ENCODE data around the gene KRTAP10-4.

Gene KRTAP10-4

DNA sequence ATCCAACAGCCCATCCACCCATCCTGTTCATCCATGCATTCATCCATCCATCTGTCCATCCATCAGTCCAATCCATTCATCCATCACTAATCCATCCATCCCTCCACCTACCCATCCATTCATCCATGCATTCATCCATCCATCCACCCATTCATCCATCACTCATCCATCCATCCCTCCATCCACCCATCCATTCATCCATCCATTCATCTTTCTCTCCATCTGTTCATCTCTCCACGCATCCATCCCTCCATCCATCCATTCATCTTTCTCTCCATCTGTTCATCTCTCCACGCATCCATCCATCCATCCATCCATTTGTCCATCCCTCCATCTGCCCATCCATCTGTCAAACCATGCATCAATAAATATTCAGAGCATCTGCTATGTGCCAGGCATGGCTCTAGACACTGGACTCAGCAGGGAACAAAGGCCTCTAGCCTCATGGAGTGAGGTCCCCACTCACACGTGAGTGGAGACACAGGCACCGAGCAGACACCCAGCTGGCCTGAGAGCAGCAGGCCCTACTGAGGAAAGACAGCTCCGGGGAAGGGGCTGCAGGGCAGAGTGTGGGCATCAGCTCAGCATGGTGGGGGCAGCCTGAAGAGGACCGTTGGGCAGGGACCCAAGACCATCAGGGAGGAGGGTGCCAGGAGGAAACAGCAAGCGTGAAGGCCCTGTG is 43.2 kb upstream of the KRTAP10-4 start:
- no peaks in the 10 kb centered on the region for H3K4me1 ChIP-seq (ENCODE audit: control insufficient read depth, insufficient read depth, low read length)

DNA sequence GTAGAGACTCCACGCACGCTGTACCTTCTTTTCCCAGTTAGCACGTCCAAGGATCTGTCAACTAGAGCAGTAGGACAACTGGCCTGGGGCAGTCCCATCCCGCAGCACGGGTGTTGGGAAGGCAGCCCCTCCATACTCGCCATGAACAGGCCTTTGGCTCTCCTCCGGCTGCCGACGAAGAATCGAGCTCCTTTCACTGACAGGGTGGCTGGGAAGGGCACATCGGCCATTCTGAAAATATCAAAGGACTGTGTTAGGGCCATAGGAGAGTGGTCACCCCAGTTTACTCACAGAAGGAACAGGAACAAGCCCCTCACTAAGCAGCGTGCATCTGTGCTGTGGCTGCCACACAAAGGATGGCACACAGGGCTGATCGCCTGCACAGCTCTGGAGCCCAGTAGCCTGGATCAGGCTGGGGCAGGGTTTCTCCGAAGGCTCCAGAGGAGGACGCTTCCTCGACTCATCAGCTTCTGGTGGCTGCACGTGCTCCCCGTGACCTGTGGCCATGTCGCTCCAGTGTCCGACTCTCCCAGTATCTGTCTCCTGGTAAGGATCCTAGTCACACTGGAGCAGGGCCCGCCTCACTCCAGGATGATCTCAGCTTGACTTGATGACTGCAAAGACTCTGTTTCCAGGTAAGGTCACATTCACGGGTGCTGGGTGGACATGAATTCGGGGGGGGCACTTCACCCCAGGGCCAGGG is 42.5 kb upstream of the KRTAP10-4 start:
- H3K36me3 ChIP-seq (ENCODE audit: insufficient read depth, low read length), result no peaks in the 10 kb centered on the region
- H3K9ac ChIP-seq (ENCODE audit: low read depth, low read length), result no peak overlapping the region
- no peaks in the 10 kb centered on the region for H3K9me3 ChIP-seq (replicated peaks; ENCODE audit: low read length)
- peaks cover 9% of the 10 kb centered on the region for H3K27me3 ChIP-seq (ENCODE audit: control insufficient read depth, insufficient read depth, low read length)
- no peak overlapping the region for H3K4me2 ChIP-seq (ENCODE audit: low read length)
- H3K4me1 ChIP-seq (ENCODE audit: control insufficient read depth, insufficient read depth, low read length), result no peaks in the 10 kb centered on the region
- H3K4me3 ChIP-seq (ENCODE audit: low read length), result no peak overlapping the region

More for the DNA sequence above, 43.2 kb upstream of the KRTAP10-4 start:
- Histone ChIP-seq H3K4me2 (ENCODE audit: low read length) (no peak overlapping the region), H3K9ac (ENCODE audit: low read depth, low read length) (no peak overlapping the region), H3K36me3 (ENCODE audit: insufficient read depth, low read length) (no peaks in the 10 kb centered on the region), H3K9me3 (replicated peaks; ENCODE audit: low read length) (no peaks in the 10 kb centered on the region), H3K27me3 (ENCODE audit: control insufficient read depth, insufficient read depth, low read length) (peaks cover 7% of the 10 kb centered on the region), H3K4me3 (ENCODE audit: low read length) (no peak overlapping the region)

DNA sequence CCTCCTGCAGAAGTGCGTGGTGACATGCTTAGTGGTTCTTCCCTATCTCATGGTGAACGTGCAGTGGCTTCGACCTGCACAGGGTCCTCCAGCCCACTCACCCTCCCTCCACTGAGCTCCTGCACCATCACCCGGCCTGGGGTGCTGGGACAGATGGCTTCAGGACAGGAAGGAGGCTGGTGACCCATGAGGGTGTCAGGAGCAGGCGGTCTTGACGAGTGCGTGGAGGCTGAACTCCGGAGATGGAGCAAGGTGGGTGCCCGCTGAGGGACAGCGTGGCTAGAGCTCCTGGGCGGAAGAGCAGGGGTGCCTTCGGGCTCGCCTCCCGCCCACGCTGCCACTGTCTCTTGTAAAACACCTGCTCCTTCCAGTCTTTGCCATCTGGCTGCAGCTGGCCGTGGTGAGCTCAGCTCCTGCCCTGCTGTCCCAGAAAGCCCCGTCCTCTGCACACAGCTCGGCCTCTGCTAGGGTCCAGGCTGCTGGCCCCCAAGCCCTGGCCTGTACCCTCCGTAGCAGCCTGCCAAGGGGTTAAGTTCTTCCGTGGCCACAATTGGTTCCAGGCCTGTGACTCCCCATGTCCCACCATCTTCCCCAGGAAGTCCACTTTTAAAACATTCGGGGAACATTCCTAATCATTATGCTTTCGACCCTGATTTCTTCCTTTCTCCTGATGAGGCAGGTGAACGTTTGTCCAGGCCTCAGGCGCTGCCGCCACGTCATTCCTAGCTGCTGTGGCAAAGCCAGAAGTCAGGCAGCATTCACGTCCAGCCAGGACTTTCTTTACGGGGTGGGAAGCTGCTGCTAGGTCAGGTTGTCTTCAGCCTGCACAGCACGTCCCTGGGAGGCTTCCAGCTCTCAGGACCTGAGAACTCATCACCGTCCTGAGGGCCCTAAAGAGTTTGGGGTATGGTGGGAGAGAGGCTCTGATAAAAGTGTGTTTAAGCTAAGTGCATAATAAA is 41.6 kb upstream of the KRTAP10-4 start:
- Histone ChIP-seq H3K9ac (ENCODE audit: low read depth, low read length) (no peak overlapping the region), H3K4me2 (ENCODE audit: low read length) (no peak overlapping the region), H3K4me1 (ENCODE audit: control insufficient read depth, insufficient read depth, low read length) (no peaks in the 10 kb centered on the region), H3K36me3 (ENCODE audit: insufficient read depth, low read length) (no peaks in the 10 kb centered on the region), H3K4me3 (ENCODE audit: low read length) (no peak overlapping the region), H3K9me3 (replicated peaks; ENCODE audit: low read length) (no peaks in the 10 kb centered on the region), H3K27me3 (ENCODE audit: control insufficient read depth, insufficient read depth, low read length) (peaks cover 9% of the 10 kb centered on the region)

DNA sequence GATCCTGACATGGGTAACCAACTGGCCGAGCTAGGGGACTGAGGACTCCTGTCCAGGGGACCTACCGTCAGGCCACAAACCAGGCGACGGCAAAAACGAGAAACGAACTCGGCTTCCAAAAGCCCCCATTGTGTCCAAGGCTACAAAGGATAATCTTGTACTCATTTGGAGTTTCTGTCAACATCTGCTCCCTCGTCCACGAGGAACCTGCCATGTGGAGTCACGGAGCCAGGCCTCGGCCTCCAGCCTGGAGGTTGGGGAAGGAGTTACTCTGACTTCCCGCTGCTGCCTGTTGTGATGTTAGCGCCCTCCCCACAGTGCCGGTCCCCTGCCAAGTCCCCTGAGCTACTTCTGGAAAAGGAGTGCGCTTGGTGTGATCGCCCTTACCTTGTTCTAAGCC is 40.8 kb upstream of the KRTAP10-4 start:
- Histone ChIP-seq H3K4me3 (ENCODE audit: low read length) (no peak overlapping the region), H3K9me3 (replicated peaks; ENCODE audit: low read length) (no peaks in the 10 kb centered on the region), H3K4me2 (ENCODE audit: low read length) (no peak overlapping the region), H3K9ac (ENCODE audit: low read depth, low read length) (no peak overlapping the region), H3K27me3 (ENCODE audit: control insufficient read depth, insufficient read depth, low read length) (peaks cover 17% of the 10 kb centered on the region), H3K36me3 (ENCODE audit: insufficient read depth, low read length) (no peaks in the 10 kb centered on the region), H3K4me1 (ENCODE audit: control insufficient read depth, insufficient read depth, low read length) (no peaks in the 10 kb centered on the region)

DNA sequence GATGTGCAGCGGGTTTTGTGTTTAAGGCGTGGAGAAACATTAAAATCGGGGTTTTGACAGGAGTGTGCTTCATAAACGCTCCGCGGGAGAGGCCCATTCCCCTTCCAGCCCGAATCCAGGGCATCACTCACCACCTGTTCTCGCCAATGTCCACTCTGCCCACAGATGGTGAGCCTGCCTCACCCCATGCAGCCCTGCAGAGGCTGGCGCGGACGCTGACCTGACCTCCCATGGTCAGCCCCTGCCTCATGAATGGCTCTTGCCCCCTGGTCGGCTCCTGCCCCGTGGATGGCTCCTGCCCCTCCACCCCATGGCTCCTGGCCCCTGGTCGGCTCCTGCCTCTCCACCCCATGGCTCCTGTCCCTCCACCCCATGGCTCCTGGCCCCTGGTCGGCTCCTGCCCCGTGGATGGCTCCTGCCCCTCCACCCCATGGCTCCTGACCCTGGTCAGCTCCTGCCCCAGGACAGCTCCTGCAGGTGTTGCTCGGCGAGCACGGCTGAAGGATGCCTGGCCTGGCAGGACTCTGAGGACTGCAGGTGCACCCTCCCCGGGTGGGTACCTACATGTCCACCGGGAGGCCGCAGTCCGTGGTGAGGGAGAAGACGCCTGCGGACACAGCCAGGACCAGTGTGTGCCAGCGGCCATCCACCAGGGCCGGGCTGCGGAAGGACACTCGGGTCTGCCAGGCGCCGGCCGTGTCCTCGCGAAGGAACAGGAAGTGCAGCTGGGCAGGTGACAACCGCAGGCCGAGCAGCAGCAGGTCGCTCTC is 40.2 kb upstream of the KRTAP10-4 start:
- Histone ChIP-seq H3K36me3 (ENCODE audit: insufficient read depth, low read length) (no peaks in the 10 kb centered on the region), H3K4me3 (ENCODE audit: low read length) (no peak overlapping the region), H3K4me1 (ENCODE audit: control insufficient read depth, insufficient read depth, low read length) (no peaks in the 10 kb centered on the region), H3K4me2 (ENCODE audit: low read length) (no peak overlapping the region), H3K27me3 (ENCODE audit: control insufficient read depth, insufficient read depth, low read length) (peaks cover 20% of the 10 kb centered on the region), H3K9me3 (replicated peaks; ENCODE audit: low read length) (no peaks in the 10 kb centered on the region), H3K9ac (ENCODE audit: low read depth, low read length) (no peak overlapping the region)

DNA sequence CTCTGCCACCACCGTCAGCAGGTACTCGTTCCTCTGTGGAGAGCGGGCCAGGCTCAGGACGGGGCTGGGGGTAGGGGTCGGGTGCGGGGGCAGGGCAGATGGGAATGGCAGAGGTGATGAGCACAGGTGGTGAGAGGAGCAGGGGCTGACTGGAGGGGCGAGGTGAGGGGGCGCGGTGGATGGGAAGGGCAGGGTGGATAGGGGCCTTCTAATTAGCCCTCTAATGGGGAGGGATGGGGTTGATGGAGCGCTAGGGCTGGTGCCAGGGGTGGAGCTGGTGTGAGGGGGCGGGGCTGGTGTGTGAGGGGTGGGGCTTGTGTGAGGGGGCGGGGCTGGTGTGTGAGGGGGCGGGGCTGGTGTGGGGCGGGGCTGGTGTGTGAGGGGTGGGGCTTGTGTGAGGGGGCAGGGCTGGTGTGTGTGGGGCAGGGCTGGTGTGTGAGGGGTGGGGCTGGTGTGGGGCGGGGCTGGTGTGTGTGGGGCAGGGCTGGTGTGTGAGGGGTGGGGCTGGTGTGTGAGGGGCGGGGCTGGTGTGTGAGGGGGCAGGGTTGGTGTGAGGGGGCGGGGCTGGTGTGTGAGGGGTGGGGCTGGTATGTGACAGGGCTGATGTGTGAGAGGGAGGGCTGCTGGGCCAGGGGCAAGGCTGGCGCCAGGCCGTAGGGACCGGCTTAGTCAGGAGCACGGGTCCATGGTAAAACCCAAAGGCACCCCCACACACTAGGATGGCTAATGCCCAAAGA is 39.5 kb upstream of the KRTAP10-4 start:
- H3K27me3 ChIP-seq (ENCODE audit: control insufficient read depth, insufficient read depth, low read length), result peaks cover 20% of the 10 kb centered on the region

DNA sequence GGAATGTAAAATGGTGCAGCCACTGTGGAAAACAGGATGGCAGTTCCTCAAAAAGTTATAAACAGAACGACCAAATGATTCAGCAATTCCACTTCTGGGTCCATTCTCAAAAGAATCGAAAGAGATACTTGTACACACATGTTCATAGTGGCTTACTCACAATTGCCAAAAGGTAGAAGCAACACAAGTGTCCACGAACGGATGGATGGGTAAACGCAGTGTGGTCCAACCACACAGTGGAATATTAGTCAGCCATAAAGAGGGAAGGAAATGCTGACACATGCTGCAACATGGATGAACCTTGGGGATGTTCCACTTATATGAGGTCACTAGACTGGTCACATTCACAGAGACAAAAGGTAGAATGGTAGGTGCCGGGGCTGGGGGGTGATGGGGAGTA is 38.8 kb upstream of the KRTAP10-4 start:
- Histone ChIP-seq H3K4me2 (ENCODE audit: low read length) (no peak overlapping the region), H3K27me3 (ENCODE audit: control insufficient read depth, insufficient read depth, low read length) (peaks cover 25% of the 10 kb centered on the region), H3K9me3 (replicated peaks; ENCODE audit: low read length) (no peaks in the 10 kb centered on the region), H3K9ac (ENCODE audit: low read depth, low read length) (no peak overlapping the region), H3K36me3 (ENCODE audit: insufficient read depth, low read length) (no peaks in the 10 kb centered on the region), H3K4me3 (ENCODE audit: low read length) (no peak overlapping the region), H3K4me1 (ENCODE audit: control insufficient read depth, insufficient read depth, low read length) (no peaks in the 10 kb centered on the region)

More for the DNA sequence above, 39.5 kb upstream of the KRTAP10-4 start:
- Histone ChIP-seq H3K4me3 (ENCODE audit: low read length) (no peak overlapping the region), H3K9ac (ENCODE audit: low read depth, low read length) (no peak overlapping the region), H3K4me2 (ENCODE audit: low read length) (no peak overlapping the region), H3K4me1 (ENCODE audit: control insufficient read depth, insufficient read depth, low read length) (no peaks in the 10 kb centered on the region), H3K9me3 (replicated peaks; ENCODE audit: low read length) (no peaks in the 10 kb centered on the region), H3K36me3 (ENCODE audit: insufficient read depth, low read length) (no peaks in the 10 kb centered on the region)

DNA sequence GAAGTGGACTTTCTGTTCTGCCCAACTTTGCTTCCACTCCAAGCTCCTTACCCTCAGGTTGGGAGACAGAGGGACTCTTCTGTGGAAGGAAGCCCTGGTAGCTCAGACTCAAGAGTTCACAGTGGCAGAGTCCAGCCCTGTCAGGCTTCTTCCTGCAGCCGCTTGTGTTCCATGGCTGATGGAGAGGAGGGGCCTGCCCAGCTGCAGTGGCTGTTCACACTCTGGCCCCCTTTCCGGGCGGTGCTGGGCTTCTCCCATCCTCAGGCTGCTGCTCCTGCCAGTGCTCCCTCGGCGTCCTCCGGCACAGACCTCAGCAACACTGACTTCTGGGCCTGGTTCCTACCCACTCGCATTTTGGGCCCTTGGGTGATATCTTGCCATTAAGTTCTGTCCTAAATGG is 37.6 kb upstream of the KRTAP10-4 start:
- H3K9me3 ChIP-seq (replicated peaks; ENCODE audit: low read length), result no peaks in the 10 kb centered on the region
- no peaks in the 10 kb centered on the region for H3K36me3 ChIP-seq (ENCODE audit: insufficient read depth, low read length)
- no peak overlapping the region for H3K4me2 ChIP-seq (ENCODE audit: low read length)
- no peak overlapping the region for H3K4me3 ChIP-seq (ENCODE audit: low read length)
- peaks cover 30% of the 10 kb centered on the region for H3K27me3 ChIP-seq (ENCODE audit: control insufficient read depth, insufficient read depth, low read length)
- no peak overlapping the region for H3K9ac ChIP-seq (ENCODE audit: low read depth, low read length)
- no peaks in the 10 kb centered on the region for H3K4me1 ChIP-seq (ENCODE audit: control insufficient read depth, insufficient read depth, low read length)

DNA sequence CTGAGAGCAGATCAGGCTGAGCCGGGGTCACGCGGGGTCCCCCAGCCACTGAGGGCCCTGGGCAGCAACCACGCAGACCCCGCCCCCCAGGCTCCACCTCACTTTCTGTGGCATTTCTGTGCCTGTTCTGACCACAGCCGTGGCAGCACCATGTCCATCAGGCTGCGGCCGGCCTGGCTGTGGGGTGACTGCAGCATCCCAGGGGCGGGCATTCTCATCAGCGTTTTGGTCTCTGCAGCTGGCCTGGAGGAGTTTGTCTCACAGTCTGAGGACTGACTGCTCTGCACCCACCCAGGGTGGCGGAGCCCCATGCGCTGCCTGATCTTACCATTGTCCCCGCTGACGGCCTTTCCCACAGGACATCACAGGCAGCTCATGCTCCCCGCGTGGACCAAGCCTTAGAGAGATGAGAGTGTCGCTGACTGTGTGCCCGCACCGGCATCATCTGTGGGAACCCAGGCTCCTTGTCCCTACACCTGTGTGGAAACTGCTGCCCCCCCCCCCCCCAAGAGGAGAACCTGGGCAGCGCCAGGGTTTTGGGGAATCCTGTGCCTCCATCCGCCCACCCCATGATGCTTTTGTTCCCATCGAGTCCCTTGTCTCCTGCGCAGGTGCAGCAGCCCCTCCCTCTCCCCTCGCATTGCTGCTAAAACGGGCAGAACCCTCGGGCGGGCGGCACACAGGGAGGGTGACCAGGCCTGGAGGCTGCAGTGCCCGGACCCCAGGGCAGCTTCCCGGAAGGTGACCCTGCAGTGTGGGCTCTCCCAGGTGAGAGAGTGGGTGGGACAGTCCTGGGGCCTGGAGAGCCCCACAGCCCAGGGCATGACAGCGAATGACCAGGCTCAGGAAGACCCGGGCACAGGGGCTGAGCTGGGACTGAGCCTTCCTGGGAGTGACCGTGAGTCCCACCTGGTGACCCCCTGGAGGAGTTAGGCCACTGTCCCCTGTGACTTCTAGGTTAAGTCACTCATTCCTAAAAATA is 35.3 kb upstream of the KRTAP10-4 start:
- no peaks in the 10 kb centered on the region for H3K36me3 ChIP-seq (ENCODE audit: insufficient read depth, low read length)
- peaks cover 34% of the 10 kb centered on the region for H3K27me3 ChIP-seq (ENCODE audit: control insufficient read depth, insufficient read depth, low read length)
- H3K4me1 ChIP-seq (ENCODE audit: control insufficient read depth, insufficient read depth, low read length), result no peaks in the 10 kb centered on the region
- H3K9ac ChIP-seq (ENCODE audit: low read depth, low read length), result no peak overlapping the region
- no peaks in the 10 kb centered on the region for H3K9me3 ChIP-seq (replicated peaks; ENCODE audit: low read length)
- no peak overlapping the region for H3K4me3 ChIP-seq (ENCODE audit: low read length)
- H3K4me2 ChIP-seq (ENCODE audit: low read length), result no peak overlapping the region

DNA sequence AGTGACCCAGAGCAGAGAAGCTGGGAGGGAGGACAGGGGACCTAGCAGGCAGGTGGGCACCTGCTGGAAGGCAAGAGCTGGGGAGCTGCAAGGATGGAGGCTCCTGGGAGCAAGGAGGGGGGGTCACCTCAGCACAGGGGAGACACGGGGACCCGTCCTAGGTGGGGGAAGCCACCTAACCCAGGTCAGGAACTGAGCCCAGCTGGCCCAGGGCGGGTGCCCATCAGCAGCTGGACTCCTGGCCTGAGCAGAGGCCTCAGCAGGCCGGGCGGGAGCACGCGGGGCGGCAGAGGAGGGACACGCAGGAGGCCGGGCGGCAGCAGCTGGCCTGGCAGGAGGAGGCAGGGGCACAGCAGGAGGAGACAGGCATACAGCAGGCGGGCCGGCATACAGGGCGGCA is 34.5 kb upstream of the KRTAP10-4 start:
- H3K9ac ChIP-seq (ENCODE audit: low read depth, low read length), result no peak overlapping the region
- peaks cover 34% of the 10 kb centered on the region for H3K27me3 ChIP-seq (ENCODE audit: control insufficient read depth, insufficient read depth, low read length)
- H3K36me3 ChIP-seq (ENCODE audit: insufficient read depth, low read length), result no peaks in the 10 kb centered on the region
- no peaks in the 10 kb centered on the region for H3K9me3 ChIP-seq (replicated peaks; ENCODE audit: low read length)
- H3K4me1 ChIP-seq (ENCODE audit: control insufficient read depth, insufficient read depth, low read length), result no peaks in the 10 kb centered on the region
- H3K4me2 ChIP-seq (ENCODE audit: low read length), result no peak overlapping the region
- no peak overlapping the region for H3K4me3 ChIP-seq (ENCODE audit: low read length)

Data from skeletal muscle satellite cell (primary cell).